Mucosa of descending colon (tissue), 3 donors: Measurements from ENCODE around the gene NCAPG2. TPM values are rescaled to one million over a fixed set of nuclear protein-coding genes. Genes with fewer than 3 reads are reported as not detected.

Source experiments
- ATAC-seq: fragments of 200-7000 bp; cut with Tn5 transposase; one replicate; pipeline ENCODE4 v1.9.1; 2020; ENCODE audit warnings: mild to moderate bottlenecking, moderate library complexity
- DNase-seq, 3 donors: peaks; one replicate each; pipeline ENCODE4 v3.0.0-alpha.2; 2020
- H3K36me3 ChIP-seq: fragments of 200-600 bp; one replicate; pipeline ENCODE4 v1.8.0; 2021; ENCODE audit warnings: low read depth, mild to moderate bottlenecking
- H3K4me1 ChIP-seq: fragments of 200-600 bp; one replicate; pipeline ENCODE4 v1.8.0; 2021; ENCODE audit warnings: low read depth, mild to moderate bottlenecking
- H3K4me3 ChIP-seq: fragments of 200-600 bp; one replicate; pipeline ENCODE4 v1.8.0; 2021; ENCODE audit warnings: mild to moderate bottlenecking
- H3K9me3 ChIP-seq: fragments of 200-600 bp; one replicate; pipeline ENCODE4 v1.8.0; 2021; ENCODE audit warnings: mild to moderate bottlenecking
- CTCF ChIP-seq: fragments of 200-600 bp; IDR thresholded peaks from one replicate; pipeline ENCODE4 v1.8.0; 2022; ENCODE audit warnings: antibody characterized with exemption, mild to moderate bottlenecking
- intact Hi-C, 2 donors: fragments of 100-400 bp; cut with DNase I in 1 of 2; cut with micrococcal nuclease in 1 of 2; formaldehyde crosslinking; loops; one replicate each; pipeline versions ENCODE4 v1.11.0 to v1.11.1; 2022; cut with DNase I, micrococcal nuclease
- total RNA-seq, 3 donors: library from RNA; stranded (reverse); fragmentation: NEBNext Ultra II Directional in 2 of 3; extraction: Animal tissue kit (Norgen Biotek cat#: 25700) in 2 of 3; gene quantifications; one replicate each; pipeline versions ENCODE4 v1.2.1 to v1.2.4, GENCODE V29; 2021 to 2023
- donor health status: DM: no; HTN: no; CAD: no; lungs with moderate emphysema.
- donor health status: DM: no; HTN: no; CAD: no.
- donor health status: DM: no; HTN: yes; CAD: no.

NCAPG2 gene
- total RNA-seq, 3 donors from 2014 or later, result 8.1 to 25.0 (median 8.9) TPM

- no peak overlapping the region for H3K4me3 ChIP-seq
- H3K4me1 ChIP-seq, result no peaks in the 10 kb centered on the region
- no peak for TF ChIP-seq CTCF
- DNase-seq (no peak), ATAC-seq (no peak)
- H3K36me3 ChIP-seq, result no peaks in the 10 kb centered on the region
- intact Hi-C loops, result no loop called here
- H3K9me3 ChIP-seq, result no peaks in the 10 kb centered on the region
Measured at GRCh38 chr7:158716802-158717201, 12.2 kb upstream of the NCAPG2 start.

GRCh38 chr7:158710651-158711102 is 6.1 kb upstream of the NCAPG2 start:
- intact Hi-C loops, result no loop called here
- no peak for DNase-seq
- ATAC-seq, result peak; percentile 34

GRCh38 chr7:158707610-158708009 is 3.0 kb upstream of the NCAPG2 start:
- intact Hi-C loops, result no loop called here
- Histone ChIP-seq H3K36me3 (no peaks in the 10 kb centered on the region), H3K4me3 (no peak overlapping the region), H3K4me1 (peaks cover 5% of the 10 kb centered on the region), H3K9me3 (no peaks in the 10 kb centered on the region)
- no peak for TF ChIP-seq CTCF
- no peak for ATAC-seq
- DNase-seq, result no peak

More at GRCh38 chr7:158710651-158711102, 6.1 kb upstream of the NCAPG2 start:
- TF ChIP-seq CTCF, result no peak
- Histone ChIP-seq H3K36me3 (no peaks in the 10 kb centered on the region), H3K9me3 (no peaks in the 10 kb centered on the region), H3K4me3 (no peak overlapping the region), H3K4me1 (peaks cover 5% of the 10 kb centered on the region)

GRCh38 chr7:158706710-158707590 is 2.3 kb upstream of the NCAPG2 start:
- Histone ChIP-seq H3K36me3 (no peaks in the 10 kb centered on the region), H3K9me3 (no peaks in the 10 kb centered on the region), H3K4me3 (no peak overlapping the region), H3K4me1 (peaks cover 5% of the 10 kb centered on the region)
- no peak for TF ChIP-seq CTCF
- intact Hi-C loops, result no loop called here
- no peak for ATAC-seq
- no peak for DNase-seq

GRCh38 chr7:158706273-158706704 is 1.7 kb upstream of the NCAPG2 start:
- no peak for DNase-seq
- H3K4me1 ChIP-seq, result peaks cover 5% of the 10 kb centered on the region
- H3K9me3 ChIP-seq, result no peaks in the 10 kb centered on the region
- TF ChIP-seq CTCF, result no peak
- no peaks in the 10 kb centered on the region for H3K36me3 ChIP-seq
- intact Hi-C loops, result no loop called here
- no peak for ATAC-seq
- no peak overlapping the region for H3K4me3 ChIP-seq
